GM23338 (cell line): ENCODE measurements around the gene MTHFD2L. TPM values are rescaled to one million over a fixed set of nuclear protein-coding genes. Genes with fewer than 3 reads are reported as not detected.

Source experiments
- ATAC-seq: fragments of 200-7000 bp; cut with Tn5 transposase; 3 replicates; pipeline ENCODE4 v1.9.1; 2020
- DNase-seq: peaks from one replicate; pipeline ENCODE4 v3.0.0-alpha.2; 2015; ENCODE audit warnings: low spot score
- H2AFZ ChIP-seq: fragments of 200-600 bp; sonication (generic); 2 replicates; pipeline ENCODE4 v1.8.0; 2016; ENCODE audit warnings: antibody characterized with exemption, mild to moderate bottlenecking, moderate library complexity
- H3F3A ChIP-seq: fragments of 200-600 bp; sonication (generic); replicated peaks from 2 replicates; pipeline ENCODE4 v1.8.0; 2017; ENCODE audit warnings: antibody characterized with exemption, mixed run types, low read depth
- H3K27ac ChIP-seq: fragments of 200-600 bp; sonication (generic); 2 replicates; pipeline ENCODE4 v1.6.1; 2016; ENCODE audit warnings: low read depth
- H3K27me3 ChIP-seq: fragments of 200-600 bp; sonication (generic); 2 replicates; pipeline ENCODE4 v1.8.0; 2016; ENCODE audit warnings: mild to moderate bottlenecking, mixed run types, moderate library complexity; ENCODE audit not compliant: insufficient read depth
- H3K36me3 ChIP-seq: fragments of 200-600 bp; sonication (generic); 2 replicates; pipeline ENCODE4 v1.8.0; 2016; ENCODE audit warnings: mild to moderate bottlenecking; ENCODE audit not compliant: insufficient read depth
- H3K4me1 ChIP-seq: fragments of 200-600 bp; sonication (generic); 2 replicates; pipeline ENCODE4 v1.8.0; 2016; ENCODE audit warnings: mild to moderate bottlenecking, moderate library complexity; ENCODE audit not compliant: insufficient read depth
- H3K4me2 ChIP-seq: fragments of 200-600 bp; sonication (generic); 2 replicates; pipeline ENCODE4 v1.7.1; 2017; ENCODE audit warnings: mixed run types
- H3K4me3 ChIP-seq: fragments of 200-600 bp; sonication (generic); 2 replicates; pipeline ENCODE4 v1.6.1; 2016; ENCODE audit warnings: mixed run types
- H3K79me2 ChIP-seq: fragments of 200-600 bp; sonication (generic); replicated peaks from 2 replicates; pipeline ENCODE4 v1.8.0; 2017; ENCODE audit warnings: mild to moderate bottlenecking; ENCODE audit not compliant: insufficient read depth
- H3K9me2 ChIP-seq: fragments of 200-600 bp; sonication (generic); 2 replicates; pipeline ENCODE4 v1.8.0; 2017; ENCODE audit not compliant: insufficient read depth
- H4K20me1 ChIP-seq: fragments of 200-600 bp; sonication (generic); replicated peaks from 2 replicates; pipeline ENCODE4 v1.8.0; 2017; ENCODE audit warnings: mild to moderate bottlenecking; ENCODE audit not compliant: insufficient read depth
- H3K27ac Mint-ChIP-seq: 2 replicates; pipeline ENCODE4 v1.8.0; 2020; ENCODE audit warnings: inconsistent platforms, mild to moderate bottlenecking, moderate library complexity, mixed read lengths
- H3K27me3 Mint-ChIP-seq: 3 replicates; pipeline ENCODE4 v1.8.0; 2022; ENCODE audit warnings: low read depth, mild to moderate bottlenecking, moderate library complexity, mixed read lengths, inconsistent platforms; ENCODE audit not compliant: insufficient read depth, poor library complexity
- H3K36me3 Mint-ChIP-seq: 3 replicates; pipeline ENCODE4 v1.8.0; 2021; ENCODE audit warnings: low read depth, mild to moderate bottlenecking, inconsistent platforms, moderate library complexity, mixed read lengths
- H3K4me1 Mint-ChIP-seq: 3 replicates; pipeline ENCODE4 v1.8.0; 2020; ENCODE audit warnings: mild to moderate bottlenecking, inconsistent platforms, mixed read lengths
- H3K4me3 Mint-ChIP-seq: 3 replicates; pipeline ENCODE4 v1.8.0; 2021; ENCODE audit warnings: moderate library complexity, mild to moderate bottlenecking, inconsistent platforms, mixed read lengths
- H3K9me3 Mint-ChIP-seq: 3 replicates; pipeline ENCODE4 v1.8.0; 2020; ENCODE audit warnings: moderate library complexity, mild to moderate bottlenecking, inconsistent platforms, mixed read lengths
- CREB1 ChIP-seq: fragments of 250-450 bp; sonication (Bioruptor Pico); IDR thresholded peaks from 2 replicates; pipeline ENCODE4 v1.5.0; 2020; ENCODE audit warnings: low read depth, mild to moderate bottlenecking, moderate library complexity
- JUNB ChIP-seq: IDR thresholded peaks from one replicate; pipeline ENCODE4 v1.6.1; 2016; ENCODE audit warnings: antibody characterized with exemption; ENCODE audit not compliant: unreplicated experiment
- NANOG ChIP-seq: IDR thresholded peaks from 2 replicates; pipeline ENCODE4 v1.6.1; 2016; ENCODE audit warnings: antibody characterized with exemption, borderline replicate concordance
- polyA plus RNA-seq: library from polyadenylated mRNA; unstranded; fragments of >200 nt; fragmentation: Nextera tagmentation; extraction: Ambion mirVana; gene quantifications from 2 replicates; pipeline ENCODE4 v1.2.1, GENCODE V29; 2016
- total RNA-seq: library from RNA; depleted of rRNA; stranded (reverse); fragments of >200 nt; shearing (Covaris generic); gene quantifications from 2 replicates; pipeline ENCODE4 v1.2.3, GENCODE V29; 2014
- TF ChIP-seq, protein P1 (sequence below): fragments of 250-450 bp; sonication (Bioruptor Pico); IDR thresholded peaks from 2 replicates; pipeline ENCODE4 v1.5.0; 2020; ENCODE audit warnings: mild to moderate bottlenecking, moderate library complexity
- TF ChIP-seq, protein P2 (sequence below): IDR thresholded peaks from one replicate; pipeline ENCODE4 v1.6.1; 2018; ENCODE audit warnings: antibody characterized with exemption; ENCODE audit not compliant: unreplicated experiment
- TF ChIP-seq, protein P3 (sequence below): IDR thresholded peaks from 2 replicates; pipeline ENCODE4 v1.6.1; 2016; ENCODE audit warnings: antibody characterized with exemption

Gene MTHFD2L
- total and polyA plus RNA-seq, 2 experiments from 2014 or later = 24.4 to 35.7 TPM

DNA sequence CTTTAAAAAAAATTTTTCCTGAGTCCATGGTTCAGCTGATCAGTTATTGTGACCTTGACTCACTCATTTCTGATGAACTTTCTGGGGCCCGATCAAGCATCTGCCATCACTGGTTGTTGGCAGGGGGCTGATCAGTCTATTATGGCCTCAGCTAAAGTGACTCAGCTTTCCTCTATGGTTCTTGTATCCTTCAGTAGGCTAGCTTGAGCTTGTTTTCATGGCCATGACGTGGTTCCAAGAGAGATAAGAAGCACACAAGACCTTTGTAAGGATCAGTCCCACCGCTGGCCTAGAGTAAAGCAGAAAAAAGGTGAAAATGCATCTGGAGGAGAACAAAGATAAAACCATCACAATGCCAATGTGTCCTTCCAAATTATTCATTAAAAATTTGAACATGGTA, 120.6 kb downstream of the MTHFD2L start:
- Mint-ChIP-seq H3K4me3 (no peak overlapping the region), H3K36me3 (no peaks in the 10 kb centered on the region), H3K27me3 (no peaks in the 10 kb centered on the region), H3K27ac (no peak overlapping the region), H3K9me3 (no peaks in the 10 kb centered on the region), H3K4me1 (no peaks in the 10 kb centered on the region)
- Histone ChIP-seq H3K9me2 (no peaks in the 10 kb centered on the region), H3K27ac (no peak overlapping the region), H3K36me3 (no peaks in the 10 kb centered on the region), H4K20me1 (no peaks in the 10 kb centered on the region), H3K27me3 (no peaks in the 10 kb centered on the region), H3K4me2 (no peak overlapping the region), H3K4me1 (no peaks in the 10 kb centered on the region), H3K79me2 (no peaks in the 10 kb centered on the region), H3F3A (no peaks in the 10 kb centered on the region), H3K4me3 (no peak overlapping the region), H2AFZ (no peak overlapping the region)
- DNase-seq = no peak
- no peak for TF ChIP-seq NANOG
- no peak for TF ChIP-seq JUNB
- TF ChIP-seq, protein P1, sequence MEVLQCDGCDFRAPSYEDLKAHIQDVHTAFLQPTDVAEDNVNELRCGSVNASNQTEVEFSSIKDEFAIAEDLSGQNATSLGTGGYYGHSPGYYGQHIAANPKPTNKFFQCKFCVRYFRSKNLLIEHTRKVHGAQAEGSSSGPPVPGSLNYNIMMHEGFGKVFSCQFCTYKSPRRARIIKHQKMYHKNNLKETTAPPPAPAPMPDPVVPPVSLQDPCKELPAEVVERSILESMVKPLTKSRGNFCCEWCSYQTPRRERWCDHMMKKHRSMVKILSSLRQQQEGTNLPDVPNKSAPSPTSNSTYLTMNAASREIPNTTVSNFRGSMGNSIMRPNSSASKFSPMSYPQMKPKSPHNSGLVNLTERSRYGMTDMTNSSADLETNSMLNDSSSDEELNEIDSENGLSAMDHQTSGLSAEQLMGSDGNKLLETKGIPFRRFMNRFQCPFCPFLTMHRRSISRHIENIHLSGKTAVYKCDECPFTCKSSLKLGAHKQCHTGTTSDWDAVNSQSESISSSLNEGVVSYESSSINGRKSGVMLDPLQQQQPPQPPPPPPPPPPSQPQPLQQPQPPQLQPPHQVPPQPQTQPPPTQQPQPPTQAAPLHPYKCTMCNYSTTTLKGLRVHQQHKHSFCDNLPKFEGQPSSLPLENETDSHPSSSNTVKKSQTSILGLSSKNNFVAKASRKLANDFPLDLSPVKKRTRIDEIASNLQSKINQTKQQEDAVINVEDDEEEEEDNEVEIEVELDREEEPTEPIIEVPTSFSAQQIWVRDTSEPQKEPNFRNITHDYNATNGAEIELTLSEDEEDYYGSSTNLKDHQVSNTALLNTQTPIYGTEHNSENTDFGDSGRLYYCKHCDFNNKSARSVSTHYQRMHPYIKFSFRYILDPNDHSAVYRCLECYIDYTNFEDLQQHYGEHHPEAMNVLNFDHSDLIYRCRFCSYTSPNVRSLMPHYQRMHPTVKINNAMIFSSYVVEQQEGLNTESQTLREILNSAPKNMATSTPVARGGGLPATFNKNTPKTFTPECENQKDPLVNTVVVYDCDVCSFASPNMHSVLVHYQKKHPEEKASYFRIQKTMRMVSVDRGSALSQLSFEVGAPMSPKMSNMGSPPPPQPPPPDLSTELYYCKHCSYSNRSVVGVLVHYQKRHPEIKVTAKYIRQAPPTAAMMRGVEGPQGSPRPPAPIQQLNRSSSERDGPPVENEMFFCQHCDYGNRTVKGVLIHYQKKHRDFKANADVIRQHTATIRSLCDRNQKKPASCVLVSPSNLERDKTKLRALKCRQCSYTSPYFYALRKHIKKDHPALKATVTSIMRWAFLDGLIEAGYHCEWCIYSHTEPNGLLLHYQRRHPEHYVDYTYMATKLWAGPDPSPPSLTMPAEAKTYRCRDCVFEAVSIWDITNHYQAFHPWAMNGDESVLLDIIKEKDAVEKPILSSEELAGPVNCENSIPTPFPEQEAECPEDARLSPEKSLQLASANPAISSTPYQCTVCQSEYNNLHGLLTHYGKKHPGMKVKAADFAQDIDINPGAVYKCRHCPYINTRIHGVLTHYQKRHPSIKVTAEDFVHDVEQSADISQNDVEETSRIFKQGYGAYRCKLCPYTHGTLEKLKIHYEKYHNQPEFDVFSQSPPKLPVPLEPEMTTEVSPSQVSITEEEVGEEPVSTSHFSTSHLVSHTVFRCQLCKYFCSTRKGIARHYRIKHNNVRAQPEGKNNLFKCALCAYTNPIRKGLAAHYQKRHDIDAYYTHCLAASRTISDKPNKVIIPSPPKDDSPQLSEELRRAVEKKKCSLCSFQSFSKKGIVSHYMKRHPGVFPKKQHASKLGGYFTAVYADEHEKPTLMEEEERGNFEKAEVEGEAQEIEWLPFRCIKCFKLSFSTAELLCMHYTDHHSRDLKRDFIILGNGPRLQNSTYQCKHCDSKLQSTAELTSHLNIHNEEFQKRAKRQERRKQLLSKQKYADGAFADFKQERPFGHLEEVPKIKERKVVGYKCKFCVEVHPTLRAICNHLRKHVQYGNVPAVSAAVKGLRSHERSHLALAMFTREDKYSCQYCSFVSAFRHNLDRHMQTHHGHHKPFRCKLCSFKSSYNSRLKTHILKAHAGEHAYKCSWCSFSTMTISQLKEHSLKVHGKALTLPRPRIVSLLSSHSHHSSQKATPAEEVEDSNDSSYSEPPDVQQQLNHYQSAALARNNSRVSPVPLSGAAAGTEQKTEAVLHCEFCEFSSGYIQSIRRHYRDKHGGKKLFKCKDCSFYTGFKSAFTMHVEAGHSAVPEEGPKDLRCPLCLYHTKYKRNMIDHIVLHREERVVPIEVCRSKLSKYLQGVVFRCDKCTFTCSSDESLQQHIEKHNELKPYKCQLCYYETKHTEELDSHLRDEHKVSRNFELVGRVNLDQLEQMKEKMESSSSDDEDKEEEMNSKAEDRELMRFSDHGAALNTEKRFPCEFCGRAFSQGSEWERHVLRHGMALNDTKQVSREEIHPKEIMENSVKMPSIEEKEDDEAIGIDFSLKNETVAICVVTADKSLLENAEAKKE (CRISPR knock-in tag) = no peak
- TF ChIP-seq CREB1 (CRISPR knock-in tag) = no peak
- TF ChIP-seq, protein P2, sequence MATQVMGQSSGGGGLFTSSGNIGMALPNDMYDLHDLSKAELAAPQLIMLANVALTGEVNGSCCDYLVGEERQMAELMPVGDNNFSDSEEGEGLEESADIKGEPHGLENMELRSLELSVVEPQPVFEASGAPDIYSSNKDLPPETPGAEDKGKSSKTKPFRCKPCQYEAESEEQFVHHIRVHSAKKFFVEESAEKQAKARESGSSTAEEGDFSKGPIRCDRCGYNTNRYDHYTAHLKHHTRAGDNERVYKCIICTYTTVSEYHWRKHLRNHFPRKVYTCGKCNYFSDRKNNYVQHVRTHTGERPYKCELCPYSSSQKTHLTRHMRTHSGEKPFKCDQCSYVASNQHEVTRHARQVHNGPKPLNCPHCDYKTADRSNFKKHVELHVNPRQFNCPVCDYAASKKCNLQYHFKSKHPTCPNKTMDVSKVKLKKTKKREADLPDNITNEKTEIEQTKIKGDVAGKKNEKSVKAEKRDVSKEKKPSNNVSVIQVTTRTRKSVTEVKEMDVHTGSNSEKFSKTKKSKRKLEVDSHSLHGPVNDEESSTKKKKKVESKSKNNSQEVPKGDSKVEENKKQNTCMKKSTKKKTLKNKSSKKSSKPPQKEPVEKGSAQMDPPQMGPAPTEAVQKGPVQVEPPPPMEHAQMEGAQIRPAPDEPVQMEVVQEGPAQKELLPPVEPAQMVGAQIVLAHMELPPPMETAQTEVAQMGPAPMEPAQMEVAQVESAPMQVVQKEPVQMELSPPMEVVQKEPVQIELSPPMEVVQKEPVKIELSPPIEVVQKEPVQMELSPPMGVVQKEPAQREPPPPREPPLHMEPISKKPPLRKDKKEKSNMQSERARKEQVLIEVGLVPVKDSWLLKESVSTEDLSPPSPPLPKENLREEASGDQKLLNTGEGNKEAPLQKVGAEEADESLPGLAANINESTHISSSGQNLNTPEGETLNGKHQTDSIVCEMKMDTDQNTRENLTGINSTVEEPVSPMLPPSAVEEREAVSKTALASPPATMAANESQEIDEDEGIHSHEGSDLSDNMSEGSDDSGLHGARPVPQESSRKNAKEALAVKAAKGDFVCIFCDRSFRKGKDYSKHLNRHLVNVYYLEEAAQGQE = no peak
- TF ChIP-seq, protein P3, sequence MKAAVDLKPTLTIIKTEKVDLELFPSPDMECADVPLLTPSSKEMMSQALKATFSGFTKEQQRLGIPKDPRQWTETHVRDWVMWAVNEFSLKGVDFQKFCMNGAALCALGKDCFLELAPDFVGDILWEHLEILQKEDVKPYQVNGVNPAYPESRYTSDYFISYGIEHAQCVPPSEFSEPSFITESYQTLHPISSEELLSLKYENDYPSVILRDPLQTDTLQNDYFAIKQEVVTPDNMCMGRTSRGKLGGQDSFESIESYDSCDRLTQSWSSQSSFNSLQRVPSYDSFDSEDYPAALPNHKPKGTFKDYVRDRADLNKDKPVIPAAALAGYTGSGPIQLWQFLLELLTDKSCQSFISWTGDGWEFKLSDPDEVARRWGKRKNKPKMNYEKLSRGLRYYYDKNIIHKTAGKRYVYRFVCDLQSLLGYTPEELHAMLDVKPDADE = no peak
- no peak for ATAC-seq
